SU-DHL-6 (cell line): ENCODE measurements around the gene FRAT2.

Experiments used
- H2AFZ ChIP-seq: fragments of 200-600 bp; sonication (generic); 2 replicates; pipeline ENCODE4 v1.6.1; 2014; ENCODE audit warnings: low read depth, mild to moderate bottlenecking, moderate library complexity, mixed read lengths, antibody characterized with exemption, low read length; ENCODE audit not compliant: severe bottlenecking
- H3F3A ChIP-seq: fragments of 200-600 bp; shearing (Covaris generic); 2 replicates; pipeline ENCODE4 v1.6.0; 2016; ENCODE audit warnings: antibody characterized with exemption, mild to moderate bottlenecking; ENCODE audit not compliant: insufficient read depth
- H3K27ac ChIP-seq: fragments of 200-600 bp; sonication (generic); 2 replicates; pipeline ENCODE4 v1.5.1; 2016; ENCODE audit warnings: low read depth, mild to moderate bottlenecking, low read length, moderate library complexity, mixed read lengths
- H3K27me3 ChIP-seq: fragments of 200-600 bp; sonication (generic), shearing (Covaris generic); 2 replicates; pipeline ENCODE4 v1.6.0; 2014; ENCODE audit warnings: mild to moderate bottlenecking, low read length
- H3K36me3 ChIP-seq: fragments of 200-600 bp; sonication (generic); 2 replicates; pipeline ENCODE4 v1.6.1; 2014; ENCODE audit warnings: mild to moderate bottlenecking, low read length, mixed read lengths
- H3K4me2 ChIP-seq: fragments of 300-600, 200-600 bp; shearing (Covaris generic), sonication (generic); 2 replicates; pipeline ENCODE4 v1.6.0; 2014; ENCODE audit warnings: low read length, low read depth, mild to moderate bottlenecking; ENCODE audit not compliant: poor library complexity, severe bottlenecking
- H3K4me3 ChIP-seq: fragments of 200-600 bp; sonication (generic); 2 replicates; pipeline ENCODE4 v1.5.1; 2014; ENCODE audit warnings: antibody characterized with exemption, low read length, mild to moderate bottlenecking, mixed read lengths; ENCODE audit not compliant: insufficient read depth, poor library complexity, severe bottlenecking
- H3K79me2 ChIP-seq: fragments of 200-600 bp; sonication (generic); 2 replicates; pipeline ENCODE4 v1.6.1; 2014; ENCODE audit warnings: mild to moderate bottlenecking, low read length, moderate library complexity; ENCODE audit not compliant: insufficient read depth
- H3K9ac ChIP-seq: fragments of 200-600 bp; sonication (generic); 2 replicates; pipeline ENCODE4 v1.7.0; 2014; ENCODE audit warnings: mild to moderate bottlenecking, low read length
- H3K9me2 ChIP-seq: fragments of 200-600 bp; sonication (generic); replicated peaks from 2 replicates; pipeline ENCODE4 v1.6.1; 2014; ENCODE audit warnings: low read length; ENCODE audit not compliant: insufficient read depth
- H3K9me3 ChIP-seq: fragments of 200-600 bp; sonication (generic); 2 replicates; pipeline ENCODE4 v1.6.1; 2014; ENCODE audit warnings: low read length, mixed read lengths; ENCODE audit not compliant: insufficient read depth
- H4K20me1 ChIP-seq: fragments of 200-600 bp; sonication (generic); 2 replicates; pipeline ENCODE4 v1.6.1; 2014; ENCODE audit warnings: low read depth, mild to moderate bottlenecking, antibody characterized with exemption, low read length, moderate library complexity, mixed read lengths
- CTCF ChIP-seq: fragments of 200-600 bp; sonication (generic); IDR thresholded peaks from one replicate; pipeline ENCODE4 v1.5.1; 2017; ENCODE audit warnings: antibody characterized with exemption, mild to moderate bottlenecking, low read length, moderate library complexity; ENCODE audit not compliant: insufficient read depth, poor library complexity, severe bottlenecking
- EZH2phosphoT487 ChIP-seq: fragments of 200-600 bp; sonication (generic), shearing (Covaris generic); conservative IDR thresholded peaks from 2 replicates; pipeline ENCODE4 v1.6.1; 2018; ENCODE audit warnings: mild to moderate bottlenecking, antibody characterized with exemption, low read length, moderate library complexity, mixed read lengths

FRAT2 gene

GRCh38 chr10:97365761-97366351, 31.3 kb upstream of the FRAT2 start:
- no peak overlapping the region for H3K4me3 ChIP-seq
- no peaks in the 10 kb centered on the region for H4K20me1 ChIP-seq
- H3K36me3 ChIP-seq: no peaks in the 10 kb centered on the region
- no peak overlapping the region for H2AFZ ChIP-seq
- no peaks in the 10 kb centered on the region for H3K9me3 ChIP-seq
- no peak overlapping the region for H3K27ac ChIP-seq
- TF ChIP-seq EZH2phosphoT487: no peak
- no peak overlapping the region for H3K4me2 ChIP-seq
- no peak overlapping the region for H3K9ac ChIP-seq
- no peaks in the 10 kb centered on the region for H3K79me2 ChIP-seq
- no peaks in the 10 kb centered on the region for H3F3A ChIP-seq
- no peaks in the 10 kb centered on the region for H3K9me2 ChIP-seq
- H3K27me3 ChIP-seq: no peaks in the 10 kb centered on the region

DNA sequence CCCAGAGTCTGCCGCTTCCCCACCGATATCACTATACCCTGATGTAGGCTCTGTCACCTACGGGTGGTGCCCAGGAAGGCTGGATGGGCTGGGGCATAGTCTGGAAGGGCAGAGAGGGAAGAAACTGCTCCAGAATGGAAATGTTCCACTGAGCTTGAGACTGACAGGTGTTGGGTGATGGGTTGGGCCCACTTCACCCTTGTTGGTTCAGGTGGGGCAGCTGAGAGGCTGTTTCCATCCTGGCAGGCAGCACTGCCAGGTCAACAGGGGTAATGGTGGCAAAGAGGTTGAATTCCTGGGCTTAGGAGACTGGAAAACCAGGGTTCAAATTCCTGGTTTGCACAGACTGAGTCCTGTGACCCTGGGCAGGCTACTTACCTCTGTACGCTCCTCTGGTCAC, 28.5 kb upstream of the FRAT2 start:
- no peak overlapping the region for H3K4me2 ChIP-seq
- H3K9ac ChIP-seq: no peak overlapping the region
- H3K4me3 ChIP-seq: no peak overlapping the region
- H3F3A ChIP-seq: no peaks in the 10 kb centered on the region
- no peak overlapping the region for H3K27ac ChIP-seq
- no peaks in the 10 kb centered on the region for H3K9me2 ChIP-seq
- H3K9me3 ChIP-seq: no peaks in the 10 kb centered on the region
- TF ChIP-seq EZH2phosphoT487 (no peak), CTCF (no peak)
- H3K36me3 ChIP-seq: no peaks in the 10 kb centered on the region
- no peaks in the 10 kb centered on the region for H3K27me3 ChIP-seq
- no peaks in the 10 kb centered on the region for H4K20me1 ChIP-seq
- no peaks in the 10 kb centered on the region for H3K79me2 ChIP-seq
- H2AFZ ChIP-seq: no peak overlapping the region

DNA sequence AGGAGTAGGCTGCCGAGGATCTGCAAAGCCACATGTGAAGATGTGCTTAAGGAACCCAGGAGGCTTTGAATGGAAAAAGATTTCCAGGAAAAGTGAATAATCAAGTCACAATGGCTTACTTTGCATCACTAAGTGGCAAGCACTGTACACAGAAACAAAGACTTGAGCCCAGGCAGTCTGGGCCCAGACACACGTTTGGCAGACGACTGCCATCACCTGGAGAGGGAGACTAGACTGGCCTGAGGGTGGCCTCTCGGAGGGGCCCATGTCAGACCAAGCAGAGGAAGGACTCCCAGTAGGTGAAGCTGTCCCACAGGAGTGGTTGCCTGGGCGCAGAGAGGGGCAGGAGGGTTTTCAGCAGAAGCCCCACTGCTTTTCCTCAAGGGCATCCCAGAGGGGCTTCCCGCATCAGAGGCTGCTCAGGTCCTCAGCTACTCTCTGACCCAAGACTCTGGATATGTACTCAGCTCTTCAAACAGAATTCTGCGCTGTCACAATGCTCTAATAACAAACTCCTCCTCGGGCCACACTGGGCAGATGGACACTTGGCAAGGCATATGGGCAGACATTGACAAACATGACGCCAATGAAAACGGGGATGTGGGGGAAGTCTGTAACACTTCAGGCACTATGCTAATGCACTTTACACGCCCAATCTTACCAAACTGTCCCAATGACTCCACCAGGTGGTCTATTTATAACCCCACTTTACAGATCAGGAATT, 27.9 kb upstream of the FRAT2 start:
- TF ChIP-seq EZH2phosphoT487 (no peak), CTCF (no peak)
- no peaks in the 10 kb centered on the region for H3F3A ChIP-seq
- no peaks in the 10 kb centered on the region for H3K79me2 ChIP-seq
- no peaks in the 10 kb centered on the region for H3K36me3 ChIP-seq
- H4K20me1 ChIP-seq: no peaks in the 10 kb centered on the region
- H2AFZ ChIP-seq: no peak overlapping the region
- no peaks in the 10 kb centered on the region for H3K9me2 ChIP-seq
- no peaks in the 10 kb centered on the region for H3K9me3 ChIP-seq
- no peak overlapping the region for H3K9ac ChIP-seq
- no peaks in the 10 kb centered on the region for H3K27me3 ChIP-seq
- H3K4me3 ChIP-seq: no peak overlapping the region
- H3K27ac ChIP-seq: no peak overlapping the region
- H3K4me2 ChIP-seq: no peak overlapping the region

GRCh38 chr10:97361537-97361901, 27.0 kb upstream of the FRAT2 start:
- Histone ChIP-seq H3K79me2 (no peaks in the 10 kb centered on the region), H4K20me1 (no peaks in the 10 kb centered on the region), H2AFZ (no peak overlapping the region), H3K27ac (no peak overlapping the region), H3K9ac (no peak overlapping the region), H3K36me3 (no peaks in the 10 kb centered on the region), H3K9me2 (no peaks in the 10 kb centered on the region), H3K27me3 (no peaks in the 10 kb centered on the region), H3K9me3 (no peaks in the 10 kb centered on the region), H3K4me2 (no peak overlapping the region), H3F3A (no peaks in the 10 kb centered on the region), H3K4me3 (no peak overlapping the region)
- no peak for TF ChIP-seq EZH2phosphoT487
- no peak for TF ChIP-seq CTCF
